HepG2 (cell line): Measurements from ENCODE around the gene NKPD1. TPM values are rescaled to one million over a fixed set of nuclear protein-coding genes. Genes with fewer than 3 reads are reported as not detected.

Experiments used
- BCL3 ChIP-seq: sonication (generic); formaldehyde crosslinking; IDR thresholded peaks from 2 replicates; pipeline ENCODE4 v1.5.1; 2020; ENCODE audit warnings: mild to moderate bottlenecking, missing genetic modification reagents, moderate library complexity
- DNMT1 ChIP-seq: sonication (generic); formaldehyde crosslinking; IDR thresholded peaks from 2 replicates; pipeline ENCODE4 v1.5.1; 2020; ENCODE audit warnings: mild to moderate bottlenecking, missing genetic modification reagents
- ELF3 ChIP-seq: IDR thresholded peaks from 2 replicates; pipeline ENCODE4 v1.6.1; 2016; ENCODE audit warnings: missing genetic modification reagents, missing compliant biosample characterization
- GZF1 ChIP-seq: sonication (generic); formaldehyde crosslinking; IDR thresholded peaks from 2 replicates; pipeline ENCODE4 v1.5.1; 2020; ENCODE audit warnings: mild to moderate bottlenecking, missing genetic modification reagents
- HOMEZ ChIP-seq: IDR thresholded peaks from 2 replicates; pipeline ENCODE4 v1.6.1; 2016; ENCODE audit warnings: low read depth
- KLF12 ChIP-seq: sonication (generic); formaldehyde crosslinking; IDR thresholded peaks from 2 replicates; pipeline ENCODE4 v1.4.0; 2020; ENCODE audit warnings: missing genetic modification reagents, borderline replicate concordance
- MAX ChIP-seq: IDR thresholded peaks from 2 replicates; pipeline ENCODE4 v1.6.1; 2012; ENCODE audit warnings: inconsistent platforms
- MTA1 ChIP-seq: sonication (generic); formaldehyde crosslinking; IDR thresholded peaks from 2 replicates; pipeline ENCODE4 v1.4.0; 2020; ENCODE audit warnings: missing genetic modification reagents, mild to moderate bottlenecking, borderline replicate concordance
- NR2F2 ChIP-seq: IDR thresholded peaks from 2 replicates; pipeline ENCODE4 v1.6.1; 2012; ENCODE audit warnings: low read depth, inconsistent platforms, borderline replicate concordance
- REPIN1 ChIP-seq: sonication (generic); formaldehyde crosslinking; IDR thresholded peaks from 2 replicates; pipeline ENCODE4 v1.8.0; 2022; ENCODE audit warnings: missing genetic modification reagents, low read depth, mild to moderate bottlenecking, borderline replicate concordance
- REST ChIP-seq, 2 experiments: IDR thresholded peaks; 2 replicates each; pipeline ENCODE4 v1.6.1; 2011 to 2012; ENCODE audit warnings: low read length in 2 of 2, borderline replicate concordance in 1 of 2, low read depth in 1 of 2, mild to moderate bottlenecking in 1 of 2, moderate library complexity in 1 of 2
- REXO4 ChIP-seq: sonication (generic); formaldehyde crosslinking; IDR thresholded peaks from 2 replicates; pipeline ENCODE4 v1.8.0; 2022; ENCODE audit warnings: missing genetic modification reagents, mild to moderate bottlenecking, borderline replicate concordance
- SOX13 ChIP-seq, 3 experiments: fragments of 450-650 bp in 1 of 3; sonication (generic) in 1 of 3; formaldehyde crosslinking in 1 of 3; IDR thresholded peaks in 2 of 3; conservative IDR thresholded peaks in 1 of 3; 2 replicates each; pipeline versions ENCODE4 v1.5.0 to v1.6.1; 2016 to 2020; ENCODE audit warnings: antibody characterized with exemption in 1 of 3, mild to moderate bottlenecking in 1 of 3, missing compliant biosample characterization in 1 of 3, missing genetic modification reagents in 1 of 3, moderate library complexity in 1 of 3
- ZBTB42 ChIP-seq: sonication (generic); formaldehyde crosslinking; IDR thresholded peaks from 2 replicates; pipeline ENCODE4 v1.5.0; 2020; ENCODE audit warnings: mild to moderate bottlenecking, missing genetic modification reagents
- ZNF224 ChIP-seq: sonication (generic); formaldehyde crosslinking; IDR thresholded peaks from 2 replicates; pipeline ENCODE4 v1.5.0; 2020; ENCODE audit warnings: mild to moderate bottlenecking, missing genetic modification reagents
- ZNF329 ChIP-seq: sonication (generic); formaldehyde crosslinking; IDR thresholded peaks from 2 replicates; pipeline ENCODE4 v1.9.0; 2021; ENCODE audit warnings: low read depth, mild to moderate bottlenecking, missing genetic modification reagents
- ZNF331 ChIP-seq: sonication (generic); formaldehyde crosslinking; IDR thresholded peaks from 2 replicates; pipeline ENCODE4 v1.4.0; 2020; ENCODE audit warnings: missing genetic modification reagents
- ZNF543 ChIP-seq: sonication (generic); formaldehyde crosslinking; IDR thresholded peaks from 2 replicates; pipeline ENCODE4 v1.4.0; 2020; ENCODE audit warnings: mild to moderate bottlenecking, missing genetic modification reagents
- ZNF619 ChIP-seq: sonication (generic); formaldehyde crosslinking; IDR thresholded peaks from 2 replicates; pipeline ENCODE4 v1.4.0; 2020; ENCODE audit warnings: mild to moderate bottlenecking, missing genetic modification reagents
- ZNF777 ChIP-seq: sonication (generic); formaldehyde crosslinking; IDR thresholded peaks from 2 replicates; pipeline ENCODE4 v1.4.0; 2020; ENCODE audit warnings: missing genetic modification reagents
- ZSCAN22 ChIP-seq: sonication (generic); formaldehyde crosslinking; IDR thresholded peaks from 2 replicates; pipeline ENCODE4 v1.4.0; 2020; ENCODE audit warnings: mild to moderate bottlenecking, missing genetic modification reagents
- polyA plus RNA-seq, 8 experiments: library from polyadenylated mRNA; depleted of rRNA in 3 of 8; stranded (reverse) in 7 of 8; unstranded in 1 of 8; fragments of >200 nt; fragmentation: Illumina TruSeq in 4 of 8; extraction: Trizol in 4 of 8; gene quantifications; 2 replicates each; pipeline versions ENCODE4 v1.2.1 to v1.2.3, GENCODE V29; 2011 to 2016; ENCODE audit warnings: low read depth in 4 of 8, missing spikeins in 1 of 8, mixed read lengths in 1 of 8; ENCODE audit not compliant: insufficient read depth in 1 of 8
- total RNA-seq, 5 experiments: library from RNA; depleted of rRNA; stranded (reverse); fragments of >200 nt; fragmentation: Illumina TruSeq; extraction: Trizol; gene quantifications; 2 replicates each; pipeline ENCODE4 v1.2.3, GENCODE V29; 2016; ENCODE audit warnings: low read depth in 1 of 5

The NKPD1 gene
- total and polyA plus RNA-seq, 2 of the 13 experiments (the other 11 are each of a cell fraction or from before 2014, with no cell fraction given) = 0.03 TPM; not detected in 1

GRCh38 chr19:45178262-45179071 lies 17.7 kb upstream of the NKPD1 start, which contains the start of gene BLOC1S3 (continued):
- 0 out of 2 replicates have a peak, but pooled peaks have one; percentile 10 for TF ChIP-seq ZNF331 (CRISPR knock-in tag)
- TF ChIP-seq ZBTB42 (CRISPR knock-in tag) = no peak
- TF ChIP-seq KLF12 = 0 out of 2 replicates have a peak, but pooled peaks have one; percentile 81
- TF ChIP-seq GZF1 (CRISPR knock-in tag) = no peak
- peak; percentile 21; the same call in 1 of the 2 replicates for TF ChIP-seq BCL3 (CRISPR knock-in tag)
- 0 out of 2 replicates have a peak, but pooled peaks have one; percentile 8 for TF ChIP-seq HOMEZ (CRISPR knock-in tag)
- no peak for TF ChIP-seq REST (IDR thresholded peaks at IDR 0.05; ENCODE audit: borderline replicate concordance in 1 of 2, low read depth in 1 of 2, low read length in 2 of 2)
- no peak for TF ChIP-seq REXO4 (CRISPR knock-in tag)
- no peak for TF ChIP-seq DNMT1 (CRISPR knock-in tag)
- TF ChIP-seq SOX13 (IDR thresholded peaks at IDR 0.05) = no peak; the same call in 1 of the 2 replicates
- no peak for TF ChIP-seq SOX13 (CRISPR knock-in tag; conservative IDR thresholded peaks at IDR 0.05 in 1 of 2, IDR thresholded peaks at IDR 0.05 in 1 of 2)
- no peak for TF ChIP-seq ZNF329 (CRISPR knock-in tag)
- TF ChIP-seq ZNF619 (CRISPR knock-in tag) = no peak
- TF ChIP-seq ZNF543 (CRISPR knock-in tag) = no peak
- TF ChIP-seq REPIN1 (CRISPR knock-in tag) = peak; percentile 47; the same call in 1 of the 2 replicates
- no peak for TF ChIP-seq ZNF777 (CRISPR knock-in tag)
- TF ChIP-seq ZSCAN22 (CRISPR knock-in tag) = no peak
- no peak for TF ChIP-seq NR2F2
- no peak for TF ChIP-seq ZNF224 (CRISPR knock-in tag)
- peak; percentile 58; the same call in 1 of the 2 replicates for TF ChIP-seq ELF3 (CRISPR knock-in tag)
- TF ChIP-seq MAX = peak; percentile 91
- TF ChIP-seq MTA1 (CRISPR knock-in tag) = no peak
